HCT116 (cell line): ENCODE results near the gene BAHCC1. TPM values are rescaled to one million over a fixed set of nuclear protein-coding genes. Genes with fewer than 3 reads are reported as not detected.

Experiments
- ATAC-seq: fragments of 200-7000 bp; cut with Tn5 transposase; 2 replicates; pipeline ENCODE4 v1.9.1; 2020; ENCODE audit warnings: mild to moderate bottlenecking, moderate library complexity
- BruUV-seq: library from RNA; stranded (reverse); fragments of 400-500 nt; replicated peaks from 2 replicates; lab custom pipeline; 2021; lab: Mats Ljungman, UMichigan
- CTCF ChIA-PET: fragments of 300-600 bp; sonication (Branson Sonifier 250); formaldehyde crosslinking; loops from one replicate; lab custom pipeline; 2021; ENCODE audit warnings: antibody characterized with exemption; lab: Charles Lee
- POLR2A ChIA-PET: fragments of 300-600, 350-600 bp; sonication (Branson Sonifier 250); formaldehyde crosslinking; loops from one replicate; lab custom pipeline; 2021; ENCODE audit warnings: antibody characterized with exemption; lab: Charles Lee
- RAD21 ChIA-PET, 2 experiments: fragments of 300-600 bp; sonication (Branson Sonifier 250); formaldehyde crosslinking; loops; one replicate each; lab custom pipeline; 2023; ENCODE audit warnings: low total read pairs in 2 of 2; ENCODE audit not compliant: uncharacterized antibody in 2 of 2, unreplicated experiment in 2 of 2, low non-redundant PET in 1 of 2; lab: Charles Lee
- DNase-seq: peaks from one replicate; pipeline ENCODE4 v3.0.0-alpha.2; 2010; ENCODE audit warnings: low read depth, low spot score
- H2AFZ ChIP-seq: fragments of 200-600 bp; shearing (Covaris generic), sonication (generic); 2 replicates; pipeline ENCODE4 v1.6.1; 2017; ENCODE audit warnings: low read depth, mixed run types, mixed read lengths, antibody characterized with exemption, low read length; ENCODE audit not compliant: poor library complexity, severe bottlenecking
- H3K27ac ChIP-seq: 2 replicates; pipeline ENCODE4 v1.5.1; 2012; ENCODE audit warnings: low read depth, low read length
- H3K27me3 ChIP-seq: fragments of 200-600 bp; sonication (generic); 2 replicates; pipeline ENCODE4 v1.6.1; 2016; ENCODE audit warnings: mixed run types, low read length, mixed read lengths; ENCODE audit not compliant: insufficient read depth
- H3K36me3 ChIP-seq, 2 experiments: fragments of 200-500 bp in 1 of 2; fragments of 200-600 bp in 1 of 2; sonication (Bioruptor generic) in 1 of 2; sonication (generic) in 1 of 2; 2 replicates each; pipeline versions ENCODE4 v1.5.1 to v1.6.1; 2014 to 2016; ENCODE audit warnings: low read length in 2 of 2, inconsistent platforms in 1 of 2, mixed read lengths in 1 of 2, mixed run types in 1 of 2; ENCODE audit not compliant: insufficient read depth in 2 of 2, control insufficient read depth in 1 of 2
- H3K4me1 ChIP-seq, 2 experiments: fragments of 200-600 bp in 1 of 2; sonication (generic) in 1 of 2; 2 replicates each; pipeline versions ENCODE4 v1.5.1 to v1.6.1; 2012 to 2017; ENCODE audit warnings: low read length in 2 of 2, inconsistent platforms in 1 of 2, mild to moderate bottlenecking in 1 of 2, mixed read lengths in 1 of 2, mixed run types in 1 of 2, moderate library complexity in 1 of 2; ENCODE audit not compliant: insufficient read depth in 2 of 2, control insufficient read depth in 1 of 2
- H3K4me2 ChIP-seq: fragments of 200-600 bp; sonication (generic); 2 replicates; pipeline ENCODE4 v1.6.1; 2017; ENCODE audit warnings: mixed run types, low read length, mixed read lengths
- H3K4me3 ChIP-seq, 2 experiments: fragments of 200-600 bp in 1 of 2; sonication (generic) in 1 of 2; replicated peaks in 1 of 2; 2 replicates each; pipeline ENCODE4 v1.5.1; 2011 to 2016; ENCODE audit warnings: low read length in 2 of 2, control low read depth in 1 of 2, low read depth in 1 of 2, mild to moderate bottlenecking in 1 of 2, mixed read lengths in 1 of 2, mixed run types in 1 of 2
- H3K79me2 ChIP-seq: fragments of 200-600 bp; sonication (generic); 2 replicates; pipeline ENCODE4 v1.6.1; 2017; ENCODE audit warnings: mild to moderate bottlenecking, mixed run types, low read length, moderate library complexity, mixed read lengths; ENCODE audit not compliant: insufficient read depth
- H3K9ac ChIP-seq: fragments of 200-600 bp; sonication (generic); 2 replicates; pipeline ENCODE4 v1.6.1; 2016; ENCODE audit warnings: low read length, mixed read lengths
- H3K9me2 ChIP-seq: fragments of 200-600 bp; sonication (generic), shearing (Covaris generic); 2 replicates; pipeline ENCODE4 v1.6.1; 2017; ENCODE audit warnings: mixed run types, mild to moderate bottlenecking, moderate library complexity; ENCODE audit not compliant: insufficient read depth
- H3K9me3 ChIP-seq, 2 experiments: fragments of 200-500 bp in 1 of 2; fragments of 200-600 bp in 1 of 2; sonication (Bioruptor generic) in 1 of 2; sonication (generic) in 1 of 2; 2 replicates each; pipeline ENCODE4 v1.6.1; 2014 to 2017; ENCODE audit warnings: low read length in 2 of 2, mixed read lengths in 2 of 2, inconsistent platforms in 1 of 2, low read depth in 1 of 2, mild to moderate bottlenecking in 1 of 2, mixed run types in 1 of 2, moderate library complexity in 1 of 2; ENCODE audit not compliant: control insufficient read depth in 1 of 2, insufficient read depth in 1 of 2
- H4K20me1 ChIP-seq: fragments of 200-600 bp; sonication (generic), shearing (Covaris generic); 2 replicates; pipeline ENCODE4 v1.6.1; 2017; ENCODE audit warnings: mixed run types, mild to moderate bottlenecking, moderate library complexity; ENCODE audit not compliant: insufficient read depth
- CTCF ChIP-seq, 3 experiments: fragments of 200-600 bp in 1 of 3; sonication (generic) in 1 of 3; IDR thresholded peaks in 2 of 3; conservative IDR thresholded peaks in 1 of 3; 2 replicates each; pipeline ENCODE4 v1.5.1; 2012 to 2017; ENCODE audit warnings: low read depth in 2 of 3, low read length in 2 of 3, antibody characterized with exemption in 1 of 3, borderline replicate concordance in 1 of 3, control low read depth in 1 of 3, mild to moderate bottlenecking in 1 of 3, mixed read lengths in 1 of 3, mixed run types in 1 of 3, moderate library complexity in 1 of 3; ENCODE audit not compliant: insufficient read depth in 1 of 3
- EZH2phosphoT487 ChIP-seq: fragments of 200-600 bp; IDR thresholded peaks from 2 replicates; pipeline ENCODE4 v1.6.1; 2018; ENCODE audit warnings: antibody characterized with exemption, borderline replicate concordance
- REST ChIP-seq: IDR thresholded peaks from 2 replicates; pipeline ENCODE4 v1.6.1; 2012; ENCODE audit warnings: low read depth
- SP1 ChIP-seq: IDR thresholded peaks from 2 replicates; pipeline ENCODE4 v1.6.1; 2012; ENCODE audit warnings: low read depth
- SRF ChIP-seq: IDR thresholded peaks from 2 replicates; pipeline ENCODE4 v1.6.1; 2012; ENCODE audit warnings: low read depth
- ZFX ChIP-seq: fragments of 450-650 bp; IDR thresholded peaks from 2 replicates; pipeline ENCODE4 v1.6.1; 2017
- intact Hi-C: fragments of 100-400 bp; cut with micrococcal nuclease; formaldehyde crosslinking; loops from 2 replicates; pipeline ENCODE4 v1.10.0; 2022
- total RNA-seq: library from RNA; stranded (reverse); gene quantifications from one replicate; pipeline ENCODE4 v1.2.1, GENCODE V29; 2021; ENCODE audit not compliant: unreplicated experiment

The BAHCC1 gene
- total RNA-seq, 1 experiment from 2014 or later, result 45.2 TPM

- H3K79me2 ChIP-seq, result no peaks in the 10 kb centered on the region
- no peak overlapping the region for H3K4me2 ChIP-seq
- POLR2A ChIA-PET, result interaction anchor here (0.6 kb wide), 1 partner anchor 26 kb away, joined by 3 read pairs; no protein-coding TSS in a partner anchor
- intact Hi-C loops, result no loop called here
- H3K4me3 ChIP-seq, result no peak overlapping the region
- no peaks in the 10 kb centered on the region for H3K36me3 ChIP-seq
- H3K27ac ChIP-seq, result no peak overlapping the region
- no peak overlapping the region for H3K9ac ChIP-seq
- DNase-seq (no peak), ATAC-seq (peak; percentile 51)
- no peaks in the 10 kb centered on the region for H3K9me3 ChIP-seq
- CTCF ChIA-PET, result no interaction called here
- RAD21 ChIA-PET, result interaction anchor here in 1 of 2 experiments (0.8 kb wide), 1 partner anchor 44 kb away, joined by 4 read pairs; no protein-coding TSS in a partner anchor
- H3K27me3 ChIP-seq, result no peaks in the 10 kb centered on the region
- BruUV-seq, result no TSS peak
- TF ChIP-seq EZH2phosphoT487 (no peak), SRF (no peak), ZFX (no peak), CTCF (IDR thresholded peaks at IDR 0.05 in 2 of 3, conservative IDR thresholded peaks at IDR 0.05 in 1 of 3; ENCODE audit: borderline replicate concordance in 1 of 3, insufficient read depth in 1 of 3, low read depth in 2 of 3, low read length in 2 of 3) (peak in 2 of 3 experiments; percentile 11 to 35; a peak in 2 of 6 replicates), SP1 (no peak), REST (no peak)
- no peak overlapping the region for H2AFZ ChIP-seq
- H4K20me1 ChIP-seq, result no peaks in the 10 kb centered on the region
- no peaks in the 10 kb centered on the region for H3K9me2 ChIP-seq
- peaks cover 0 to 9% of the 10 kb centered on the region in 2 experiments; a peak in 2 of 4 replicates for H3K4me1 ChIP-seq
Measured at GRCh38 chr17:81445642-81446503, 50.6 kb downstream of the BAHCC1 start.
